Measurements from ENCODE around the gene ACYP2.

GRCh38 chr2:54308782-54309181, 193.4 kb downstream of the ACYP2 start:
- TF ChIP-seq GATA2 (IDR thresholded peaks at IDR 0.05; ENCODE audit: low read depth, low read length) (no peak), GATA3 (IDR thresholded peaks at IDR 0.05; ENCODE audit: low read depth, low read length) (no peak)

Data from SH-SY5Y (cell line).